ENCODE data around the gene WNK4.
"Not testable (repeated sequence)": the region's sequence is repeated elsewhere in the genome, so short reads cannot be mapped to it uniquely, and the experiment has no call there.

WNK4 gene

DNA sequence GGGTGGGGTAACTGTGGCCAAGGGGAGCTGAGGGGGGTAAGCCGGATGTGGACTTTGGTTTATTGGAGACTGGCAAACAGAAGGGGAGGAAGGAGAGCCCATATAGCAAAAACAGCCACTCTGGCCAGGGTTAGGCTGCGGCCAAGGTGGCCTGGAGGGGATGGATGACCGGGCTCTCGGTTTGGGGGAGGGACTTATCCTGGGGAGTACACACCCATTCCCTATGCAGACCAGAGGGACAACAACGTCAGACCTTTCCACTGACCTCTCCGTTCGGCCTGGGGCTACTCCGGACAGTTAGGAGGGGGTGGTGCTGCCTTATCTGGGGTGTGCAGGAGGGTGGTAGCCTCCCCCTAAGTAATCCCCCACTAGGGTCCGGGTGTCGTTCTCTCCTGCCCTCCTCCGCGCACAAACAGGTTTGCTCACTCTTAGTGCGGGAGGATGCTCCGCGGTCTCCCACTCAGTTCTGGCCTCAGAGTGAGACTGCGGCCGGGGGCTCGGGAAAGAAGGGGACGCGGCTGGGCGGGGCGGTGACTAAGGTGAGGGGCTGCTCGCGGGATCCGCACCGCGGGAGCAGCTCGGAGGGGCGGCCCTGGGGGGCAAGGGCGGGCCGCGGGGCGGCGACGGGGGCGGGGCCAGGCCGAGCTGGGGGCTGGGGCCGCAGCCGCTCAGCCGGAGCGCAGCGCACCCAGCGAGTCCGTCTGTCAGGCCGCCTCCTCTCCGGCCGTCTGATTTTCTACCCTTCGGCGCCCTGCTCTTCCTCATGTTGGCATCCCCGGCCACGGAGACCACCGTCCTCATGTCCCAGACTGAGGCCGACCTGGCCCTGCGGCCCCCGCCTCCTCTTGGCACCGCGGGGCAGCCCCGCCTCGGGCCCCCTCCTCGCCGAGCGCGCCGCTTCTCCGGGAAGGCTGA, at the start of gene WNK4:
Gene WNK4, plus strand, starts transcription at position 675 of the 915 bp plus-strand sequence. Its CDS starts 89 bp downstream, at position 764.
- Histone ChIP-seq H3K36me3 (peaks cover 39% of the 10 kb centered on the region), H3K9me3 (ENCODE audit: severe bottlenecking) (no peaks in the 10 kb centered on the region), H3K27me3 (ENCODE audit: insufficient read depth, low read depth, severe bottlenecking) (peaks cover 6% of the 10 kb centered on the region), H3K4me3 (ENCODE audit: low read depth, low read length) (peak within 1 kb of the TSS; percentile 59), H3K27ac (peak within 1 kb of the TSS; percentile 59)
- DNase-seq, result peak; percentile 88
- TF ChIP-seq, protein P1, sequence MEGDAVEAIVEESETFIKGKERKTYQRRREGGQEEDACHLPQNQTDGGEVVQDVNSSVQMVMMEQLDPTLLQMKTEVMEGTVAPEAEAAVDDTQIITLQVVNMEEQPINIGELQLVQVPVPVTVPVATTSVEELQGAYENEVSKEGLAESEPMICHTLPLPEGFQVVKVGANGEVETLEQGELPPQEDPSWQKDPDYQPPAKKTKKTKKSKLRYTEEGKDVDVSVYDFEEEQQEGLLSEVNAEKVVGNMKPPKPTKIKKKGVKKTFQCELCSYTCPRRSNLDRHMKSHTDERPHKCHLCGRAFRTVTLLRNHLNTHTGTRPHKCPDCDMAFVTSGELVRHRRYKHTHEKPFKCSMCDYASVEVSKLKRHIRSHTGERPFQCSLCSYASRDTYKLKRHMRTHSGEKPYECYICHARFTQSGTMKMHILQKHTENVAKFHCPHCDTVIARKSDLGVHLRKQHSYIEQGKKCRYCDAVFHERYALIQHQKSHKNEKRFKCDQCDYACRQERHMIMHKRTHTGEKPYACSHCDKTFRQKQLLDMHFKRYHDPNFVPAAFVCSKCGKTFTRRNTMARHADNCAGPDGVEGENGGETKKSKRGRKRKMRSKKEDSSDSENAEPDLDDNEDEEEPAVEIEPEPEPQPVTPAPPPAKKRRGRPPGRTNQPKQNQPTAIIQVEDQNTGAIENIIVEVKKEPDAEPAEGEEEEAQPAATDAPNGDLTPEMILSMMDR (IDR thresholded peaks at IDR 0.05; ENCODE audit: low read depth, low read length), result no peak

DNA sequence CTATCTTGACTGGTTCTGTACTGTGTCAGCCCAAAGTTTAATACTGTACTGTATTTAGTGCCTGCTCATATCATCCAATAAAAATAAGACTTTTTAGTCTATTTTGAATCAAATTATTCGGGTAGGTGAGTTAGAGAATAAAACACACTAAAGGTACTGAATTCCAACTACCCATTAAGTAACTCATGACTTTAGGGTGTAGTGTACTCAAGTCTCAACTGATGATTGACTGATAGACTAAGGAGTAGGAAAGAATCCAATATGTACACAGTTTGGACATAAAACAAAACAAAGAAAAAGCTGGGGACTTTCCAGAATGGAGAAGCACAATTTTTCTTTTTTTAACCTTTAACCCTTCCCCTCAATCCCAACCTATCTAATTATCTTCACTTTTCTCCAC, 39.7 kb upstream of the WNK4 start:
- H3K27ac ChIP-seq, result no peak overlapping the region
- H3K27me3 ChIP-seq (ENCODE audit: insufficient read depth, low read depth, severe bottlenecking), result no peaks in the 10 kb centered on the region
- H3K9me3 ChIP-seq (ENCODE audit: severe bottlenecking), result peaks cover 5% of the 10 kb centered on the region
- no peak for DNase-seq
- H3K4me3 ChIP-seq (ENCODE audit: low read depth, low read length), result no peak overlapping the region
- TF ChIP-seq, protein P1 (IDR thresholded peaks at IDR 0.05; ENCODE audit: low read depth, low read length), result no peak
- H3K36me3 ChIP-seq, result no peaks in the 10 kb centered on the region; the same call in 1 of the 2 replicates

DNA sequence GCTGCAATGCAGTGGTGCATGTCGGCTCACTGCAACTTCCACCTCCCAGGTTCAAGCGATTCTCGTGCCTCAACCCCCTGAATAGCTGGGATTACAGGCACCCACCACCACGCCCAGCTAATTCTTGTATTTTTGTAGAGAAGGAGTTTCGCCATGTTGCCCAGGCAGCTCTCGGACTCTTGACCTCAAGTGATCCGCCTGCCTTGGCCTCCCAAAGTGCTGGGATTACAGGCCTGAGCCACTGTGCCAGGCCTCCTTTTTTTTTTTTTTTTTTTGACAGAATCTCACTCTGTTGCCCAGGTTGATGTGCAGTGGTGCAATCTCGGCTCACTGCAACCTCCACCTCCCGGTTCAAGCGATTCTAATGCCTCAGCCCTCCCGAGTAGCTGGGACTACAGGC, 37.5 kb upstream of the WNK4 start:
- H3K27ac ChIP-seq; H3K27me3 ChIP-seq (ENCODE audit: insufficient read depth, low read depth, severe bottlenecking); DNase-seq; H3K36me3 ChIP-seq; H3K4me3 ChIP-seq (ENCODE audit: low read depth, low read length); H3K9me3 ChIP-seq (ENCODE audit: severe bottlenecking): not testable (repeated sequence)

DNA sequence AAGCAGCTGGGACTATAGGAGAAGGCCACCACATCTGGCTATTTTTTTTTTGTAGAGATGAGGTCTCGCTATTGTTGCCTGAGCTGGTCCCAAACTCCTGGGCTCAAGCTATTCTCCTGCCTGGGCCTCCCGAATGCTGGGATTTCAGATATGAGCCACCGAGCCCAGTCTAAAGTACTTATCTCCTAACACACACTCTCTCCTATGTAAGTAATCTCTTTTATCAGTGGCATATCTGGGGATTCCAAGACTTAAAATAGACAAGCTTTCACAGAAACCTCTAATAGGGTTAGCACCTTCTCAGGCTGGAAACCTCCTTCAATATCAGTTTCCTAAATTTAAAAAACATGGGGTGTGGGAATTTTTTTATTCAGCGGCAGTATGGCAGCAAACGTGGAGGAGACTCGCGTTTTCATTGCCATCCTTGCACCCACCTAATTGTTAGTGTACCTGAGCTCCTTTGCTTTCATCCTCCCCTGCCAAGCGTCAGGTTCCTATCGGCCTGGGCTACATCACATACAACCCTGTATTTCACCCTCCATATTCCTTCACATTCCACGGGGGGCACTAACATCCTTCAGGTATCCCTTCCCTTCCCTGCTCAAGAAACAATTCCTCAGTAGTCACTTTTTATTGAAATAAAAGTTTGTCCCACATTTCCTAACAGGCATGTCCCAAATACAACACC, 36.7 kb upstream of the WNK4 start:
- Histone ChIP-seq H3K4me3 (ENCODE audit: low read depth, low read length) (peak overlapping the region; percentile 48), H3K9me3 (ENCODE audit: severe bottlenecking) (peaks cover 5% of the 10 kb centered on the region), H3K36me3 (no peaks in the 10 kb centered on the region; the same call in 1 of the 2 replicates), H3K27ac (peak overlapping the region; percentile 88), H3K27me3 (ENCODE audit: insufficient read depth, low read depth, severe bottlenecking) (no peaks in the 10 kb centered on the region)
- TF ChIP-seq, protein P1 (IDR thresholded peaks at IDR 0.05; ENCODE audit: low read depth, low read length), result no peak
- DNase-seq, result peak; percentile 34

DNA sequence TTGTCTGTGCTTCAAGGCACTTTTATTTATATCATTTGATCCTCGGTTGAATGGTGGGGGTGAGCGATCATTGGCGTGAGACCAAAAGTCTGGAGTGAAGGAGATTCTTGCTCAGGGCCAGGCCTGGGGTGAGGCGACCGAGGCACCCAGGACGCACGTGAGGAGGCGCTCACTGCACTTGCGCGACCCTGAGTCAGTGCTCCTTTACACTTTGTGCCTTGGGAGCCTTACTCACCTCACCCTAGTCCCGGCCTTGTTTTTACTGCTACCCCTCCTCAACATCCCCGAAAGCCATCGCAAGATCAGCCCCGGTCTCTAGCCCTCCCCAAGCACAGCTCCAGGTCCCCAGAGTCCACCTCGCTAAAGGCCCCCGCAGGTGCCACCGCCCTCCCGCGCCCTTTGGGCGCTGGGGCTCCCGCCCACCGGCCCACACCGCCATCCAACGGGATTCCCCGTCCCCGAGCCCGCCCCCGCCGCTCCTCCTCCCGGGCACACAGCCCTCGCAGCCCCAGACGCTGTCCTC, 36.1 kb upstream of the WNK4 start:
- Histone ChIP-seq H3K27ac (peak overlapping the region; percentile 88), H3K27me3 (ENCODE audit: insufficient read depth, low read depth, severe bottlenecking) (no peaks in the 10 kb centered on the region), H3K36me3 (no peaks in the 10 kb centered on the region; the same call in 1 of the 2 replicates), H3K9me3 (ENCODE audit: severe bottlenecking) (peaks cover 5% of the 10 kb centered on the region), H3K4me3 (ENCODE audit: low read depth, low read length) (peak overlapping the region; percentile 48)
- DNase-seq, result peak; percentile 94
- TF ChIP-seq, protein P1 (IDR thresholded peaks at IDR 0.05; ENCODE audit: low read depth, low read length), result peak; percentile 41; the same call in 1 of the 2 replicates
